ENCODE results near the gene ALDH1L1.

DNA sequence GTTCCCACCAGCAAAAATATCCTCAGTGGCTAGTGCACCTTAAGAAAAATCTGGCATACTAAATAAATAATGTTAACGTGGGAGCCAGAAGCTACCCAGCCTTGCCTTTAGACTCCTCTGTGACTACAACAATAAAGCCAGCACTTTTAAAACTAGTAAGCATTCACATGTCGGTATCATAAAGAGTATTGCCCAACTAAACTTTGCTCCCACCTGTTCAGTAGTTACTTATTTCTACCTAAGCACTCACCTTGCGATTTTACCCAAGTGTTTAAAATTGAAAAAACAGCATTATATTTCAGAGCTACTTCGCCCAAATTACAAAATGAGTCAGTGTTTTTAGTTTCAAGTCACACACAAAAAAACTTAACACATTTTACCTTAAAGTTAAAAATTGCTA, 12.8 kb downstream of the ALDH1L1 start:
- TF ChIP-seq SP1 (IDR thresholded peaks at IDR 0.05): no peak
- no peak for TF ChIP-seq FOXK2 (IDR thresholded peaks at IDR 0.05)
- no peak for TF ChIP-seq LEF1 (IDR thresholded peaks at IDR 0.05; ENCODE audit: borderline replicate concordance)

Data from HEK293T (cell line).